ENCODE data around the gene SAMD8.
"Not testable (repeated sequence)": the region's sequence is repeated elsewhere in the genome, so short reads cannot be mapped to it uniquely, and the experiment has no call there.

Gene SAMD8

DNA sequence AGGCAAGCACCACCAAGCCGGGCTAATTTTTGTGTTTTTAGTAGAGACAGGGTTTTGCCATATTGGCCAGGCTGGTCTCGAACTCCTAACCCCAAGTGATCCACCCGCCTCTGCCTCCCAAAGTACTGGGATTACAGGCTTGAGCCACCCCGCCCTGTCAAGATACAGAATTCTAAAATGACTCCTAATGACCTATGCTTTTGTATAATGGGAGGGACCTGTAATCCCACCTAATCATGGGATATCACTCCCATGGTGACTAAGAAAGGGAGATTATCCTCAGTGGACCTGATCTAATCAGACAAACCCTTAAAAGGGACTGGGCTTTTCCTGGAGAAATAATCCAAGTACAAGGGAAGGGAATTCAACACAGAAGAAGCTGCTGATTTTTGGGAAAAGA, 28.8 kb downstream of the SAMD8 start:
- no peak for DNase-seq (ENCODE audit: low read depth, low spot score)

DNA sequence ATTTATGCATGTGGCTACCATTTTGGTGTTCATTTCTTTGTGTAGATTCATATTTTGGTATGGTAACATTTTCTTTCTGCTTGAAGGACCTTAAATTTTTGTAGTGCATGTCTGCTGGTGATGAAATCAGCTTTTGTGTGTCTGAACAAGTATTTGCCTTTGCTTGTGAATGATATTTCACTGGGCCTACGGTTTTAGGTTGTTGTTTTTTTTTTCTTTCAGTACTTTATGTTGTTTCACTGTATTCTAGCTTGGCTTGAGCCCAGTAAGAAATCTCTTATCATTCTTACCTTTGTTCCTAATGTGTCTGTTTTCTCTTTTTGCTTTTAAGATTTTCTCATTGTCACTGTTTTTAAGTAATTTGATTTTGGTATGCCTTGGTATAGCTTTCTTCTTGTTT, 31.9 kb downstream of the SAMD8 start:
- DNase-seq (ENCODE audit: low read depth, low spot score), result no peak

DNA sequence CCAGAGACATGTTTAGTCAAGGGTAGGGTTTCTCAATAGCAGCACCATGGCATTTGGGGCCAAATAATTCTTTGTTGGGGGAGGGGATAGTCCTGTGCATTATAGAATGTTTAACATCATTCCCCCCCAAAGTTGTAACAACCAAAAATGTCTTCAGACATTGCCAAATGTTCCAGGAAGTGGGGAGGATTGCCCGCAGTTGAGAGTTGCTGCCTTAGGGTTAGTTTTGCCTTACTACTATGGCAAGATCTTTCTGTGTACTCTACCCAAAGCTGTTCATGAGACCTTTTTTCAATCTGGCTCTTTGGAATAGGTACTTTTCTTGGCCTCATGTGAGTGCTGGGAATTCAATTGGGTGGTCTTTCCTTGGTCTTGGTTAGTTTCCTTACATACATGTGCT, 34.1 kb downstream of the SAMD8 start:
- no peak for DNase-seq (ENCODE audit: low read depth, low spot score)

DNA sequence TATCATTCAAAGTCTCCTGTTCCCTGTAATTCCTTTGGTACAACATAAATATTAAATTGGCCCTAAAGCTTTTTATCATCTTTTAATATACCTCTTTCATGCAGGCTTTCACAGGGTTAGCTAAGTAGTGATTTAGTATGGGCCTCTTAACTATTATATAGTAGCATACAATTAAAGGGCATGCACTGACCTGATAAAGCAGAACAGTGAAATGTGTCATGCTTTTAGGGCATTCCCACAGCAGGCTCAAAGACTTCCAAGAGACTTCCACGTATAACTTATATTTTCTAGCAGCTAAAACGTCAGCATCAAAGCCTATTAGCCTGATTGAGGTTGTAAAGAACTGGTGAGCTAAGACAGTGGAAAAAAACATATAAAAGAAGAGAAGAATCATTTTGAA, 35.3 kb downstream of the SAMD8 start:
- no peak for DNase-seq (ENCODE audit: low read depth, low spot score)

DNA sequence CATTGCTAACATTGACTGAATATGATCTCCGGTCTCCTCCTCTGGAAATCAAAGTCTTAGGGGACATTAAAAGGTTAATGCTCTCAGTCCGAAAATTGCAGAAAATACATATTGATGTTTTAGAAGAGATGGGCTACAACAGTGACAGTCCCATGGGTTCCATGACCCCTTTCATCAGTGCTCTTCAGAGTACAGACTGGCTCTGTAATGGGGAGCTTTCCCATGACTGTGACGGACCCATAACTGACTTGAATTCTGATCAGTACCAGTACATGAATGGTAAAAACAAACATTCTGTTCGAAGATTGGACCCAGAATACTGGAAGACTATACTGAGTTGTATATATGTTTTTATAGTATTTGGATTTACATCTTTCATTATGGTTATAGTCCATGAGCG, 39.2 kb downstream of the SAMD8 start:
- DNase-seq (ENCODE audit: low read depth, low spot score), result no peak

DNA sequence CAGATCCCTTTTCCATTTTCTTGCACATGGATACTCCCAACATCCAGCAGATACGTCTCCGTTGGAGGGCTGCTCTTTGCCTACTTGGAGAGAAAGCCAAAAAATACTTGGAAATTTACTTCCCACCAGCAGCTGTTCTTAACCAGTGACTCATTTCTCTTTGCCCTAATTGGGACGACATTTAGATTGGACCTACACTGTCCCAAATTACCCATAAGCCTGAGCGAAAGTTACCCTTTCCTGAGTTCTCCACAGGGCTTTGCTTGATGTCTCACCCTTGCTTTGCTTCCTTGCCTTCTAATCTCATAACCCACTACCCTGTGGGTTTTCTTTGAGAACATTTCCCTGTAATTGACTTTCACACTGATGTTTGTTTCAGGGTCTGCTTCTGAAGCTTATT, 48.1 kb downstream of the SAMD8 start:
- DNase-seq (ENCODE audit: low read depth, low spot score), result no peak

DNA sequence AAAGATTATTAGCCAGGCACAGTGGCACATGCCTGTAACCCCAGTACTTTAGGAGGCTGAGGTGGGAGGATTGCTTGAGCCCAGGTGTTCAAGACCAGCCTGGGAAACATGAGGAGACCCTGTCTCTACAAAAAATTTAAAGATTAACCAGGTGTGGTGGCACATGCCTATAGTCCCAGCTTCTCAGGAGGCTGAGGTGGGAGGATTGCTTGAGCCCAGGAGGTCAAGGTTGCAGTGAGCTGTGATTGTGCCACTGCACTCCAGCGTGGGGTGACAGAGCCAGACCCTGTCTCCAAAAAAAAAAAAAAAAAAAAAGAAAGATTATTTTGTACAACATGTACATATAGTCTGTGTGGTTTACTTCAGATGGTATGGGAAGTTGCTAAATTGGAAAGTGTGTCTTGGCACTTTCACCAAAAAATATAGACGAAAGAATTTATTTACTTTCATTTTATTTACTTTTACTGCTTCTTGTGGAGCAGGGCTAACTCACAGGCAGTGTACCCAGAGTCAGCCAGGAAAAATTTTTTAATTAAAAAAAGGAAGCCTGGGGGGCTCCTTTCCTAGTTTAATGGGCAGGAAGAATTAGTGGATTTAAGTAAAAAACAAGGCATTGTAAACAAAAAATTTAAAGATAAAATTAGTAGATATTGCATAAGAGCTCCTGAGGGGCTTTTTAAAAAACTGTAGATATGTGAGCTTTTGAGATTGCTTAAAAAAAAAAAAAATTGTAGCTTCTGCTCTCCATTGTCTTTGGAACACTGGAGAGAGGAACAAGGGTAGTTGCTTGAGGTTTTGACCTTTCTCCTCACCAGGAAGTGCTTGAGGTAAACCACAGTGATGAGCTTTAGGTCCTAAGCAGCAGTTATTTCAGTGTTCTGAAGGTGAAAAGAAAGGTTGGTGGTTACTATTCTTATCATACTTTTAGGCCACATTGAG, 54.5 kb downstream of the SAMD8 start:
- DNase-seq (ENCODE audit: low read depth, low spot score), result no peak

DNA sequence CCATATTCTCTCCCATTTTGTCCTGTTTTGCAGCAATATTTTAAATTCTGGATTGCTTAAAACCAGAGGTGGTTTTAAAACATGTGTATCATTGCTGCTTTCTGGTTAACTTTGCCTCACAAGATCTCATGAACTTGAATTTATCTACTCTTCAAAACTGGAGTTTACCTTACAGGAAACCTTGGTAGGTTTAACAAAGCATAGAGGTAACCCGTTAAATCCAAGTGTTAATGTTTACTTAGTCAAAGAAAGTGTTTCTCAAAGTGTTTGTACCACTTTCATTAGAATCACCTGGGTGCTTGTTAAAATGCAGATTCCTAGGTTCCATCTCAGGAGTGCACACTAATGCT, 55.1 kb downstream of the SAMD8 start:
- no peak for DNase-seq (ENCODE audit: low read depth, low spot score)

DNA sequence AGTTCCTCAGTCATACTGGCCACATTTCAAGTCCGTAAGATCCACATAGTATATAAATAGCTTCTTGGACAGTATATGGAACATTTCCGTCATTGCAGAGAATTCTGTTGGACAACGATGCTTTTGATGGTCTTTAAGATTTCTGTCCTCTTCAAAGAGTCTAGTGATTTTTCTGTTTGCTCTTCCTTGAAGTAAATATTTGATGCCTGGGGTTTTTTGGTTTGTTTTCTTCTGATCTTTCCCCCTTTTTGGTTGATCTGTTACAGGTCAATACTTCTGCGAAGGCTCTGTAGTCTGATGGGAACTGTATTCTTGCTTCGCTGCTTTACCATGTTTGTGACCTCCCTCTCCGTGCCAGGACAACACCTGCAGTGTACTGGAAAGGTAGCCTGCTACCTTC, 56.8 kb downstream of the SAMD8 start:
- no peak for DNase-seq (ENCODE audit: low read depth, low spot score)

DNA sequence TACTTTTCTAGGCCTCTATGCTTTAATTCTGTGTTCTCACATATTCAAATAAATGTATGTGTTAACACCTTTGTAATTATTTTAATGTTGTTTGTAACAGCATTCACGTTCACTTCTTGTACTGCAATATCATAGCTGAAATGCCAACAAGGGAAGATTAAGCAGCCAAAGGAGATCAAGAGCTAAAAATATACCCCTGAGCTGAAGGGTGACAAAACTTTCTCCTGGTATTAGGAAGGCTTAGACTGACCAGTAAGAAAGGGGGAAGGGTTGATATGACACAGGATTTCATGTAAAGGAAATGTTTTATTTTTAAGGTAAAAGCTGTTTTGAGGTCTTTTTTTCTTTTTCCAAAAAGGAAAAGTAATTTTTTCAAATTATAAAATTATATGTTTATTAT, 58.8 kb downstream of the SAMD8 start:
- no peak for DNase-seq (ENCODE audit: low read depth, low spot score)

DNA sequence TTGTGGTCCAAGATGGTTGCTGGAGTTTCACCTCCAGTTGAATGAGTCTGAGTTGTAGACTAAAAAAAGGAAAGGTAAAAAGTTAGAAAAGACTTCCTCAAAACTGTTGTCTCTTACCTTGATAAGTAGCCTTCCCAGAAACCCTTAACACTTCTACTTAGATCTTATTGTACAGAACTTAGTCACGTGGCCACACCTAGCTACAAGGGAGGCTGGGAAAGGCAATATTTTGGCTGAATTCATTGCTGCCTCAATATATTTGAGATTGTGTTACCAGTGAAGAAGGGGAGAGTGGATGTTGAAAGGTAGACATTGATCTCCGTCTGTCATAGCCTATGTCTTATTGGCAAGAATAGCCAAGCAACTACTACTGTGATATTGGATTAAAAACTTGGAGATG, 63.6 kb downstream of the SAMD8 start:
- no peak for DNase-seq (ENCODE audit: low read depth, low spot score)

DNA sequence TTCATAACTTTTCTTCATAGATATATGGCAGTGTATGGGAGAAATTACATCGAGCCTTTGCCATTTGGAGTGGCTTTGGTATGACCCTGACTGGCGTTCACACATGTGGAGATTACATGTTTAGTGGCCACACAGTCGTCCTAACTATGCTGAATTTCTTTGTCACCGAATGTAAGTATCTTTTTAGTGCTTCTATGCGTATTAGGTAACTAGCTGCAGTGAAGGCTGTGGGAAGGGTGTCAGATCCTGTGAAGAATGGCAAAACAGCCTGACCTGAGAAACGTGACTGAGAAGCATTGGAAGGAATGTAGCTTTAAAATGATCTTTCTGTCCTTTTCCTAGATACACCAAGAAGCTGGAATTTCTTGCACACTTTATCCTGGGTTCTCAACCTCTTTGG, 64.6 kb downstream of the SAMD8 start:
- no peak for DNase-seq (ENCODE audit: low read depth, low spot score)

DNA sequence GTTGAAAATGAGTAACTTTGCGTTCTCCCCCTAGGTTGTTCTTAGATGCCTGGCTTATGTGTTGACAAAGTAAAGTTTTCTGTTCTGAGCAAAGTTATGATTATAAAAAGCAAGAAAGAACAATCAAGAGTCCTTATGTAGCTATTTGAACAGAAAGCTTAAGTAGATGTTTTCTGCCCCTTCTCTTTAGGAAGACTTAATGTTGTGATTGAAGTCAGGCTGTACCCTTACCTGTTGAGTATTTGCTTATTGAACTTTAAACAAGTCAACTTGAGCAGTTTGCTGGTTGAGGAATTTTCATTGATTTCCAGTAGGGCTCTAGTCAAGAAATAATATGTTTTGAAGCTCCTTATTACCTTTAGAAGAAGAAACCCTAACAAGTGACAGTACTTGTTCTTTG, 65.3 kb downstream of the SAMD8 start:
- no peak for DNase-seq (ENCODE audit: low read depth, low spot score)

DNA sequence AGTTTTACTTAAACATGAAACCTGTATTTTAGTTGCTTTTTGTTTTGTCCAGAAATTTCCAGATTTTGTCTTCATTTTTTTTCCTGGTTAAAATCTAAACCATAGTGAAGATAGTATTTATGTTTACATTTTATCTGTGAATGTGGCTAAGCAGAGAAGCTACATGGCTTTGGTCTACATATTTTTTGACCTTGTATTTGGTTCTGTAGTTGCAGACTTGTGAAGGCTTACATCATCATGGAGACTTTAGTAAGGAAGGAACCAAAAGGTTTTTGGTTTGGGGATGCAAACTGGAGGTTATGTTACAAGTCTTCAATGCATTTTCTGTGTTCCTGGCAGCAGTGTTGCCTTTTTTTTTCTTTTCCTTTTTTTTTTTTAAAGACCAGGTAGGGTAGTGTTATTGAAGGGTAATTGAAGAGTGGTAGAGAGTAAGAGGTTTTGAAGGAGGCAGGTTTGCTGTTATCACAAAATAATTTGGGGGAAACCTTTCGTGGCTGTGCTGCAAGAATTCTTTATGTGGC, 68.3 kb downstream of the SAMD8 start:
- no peak for DNase-seq (ENCODE audit: low read depth, low spot score)

DNA sequence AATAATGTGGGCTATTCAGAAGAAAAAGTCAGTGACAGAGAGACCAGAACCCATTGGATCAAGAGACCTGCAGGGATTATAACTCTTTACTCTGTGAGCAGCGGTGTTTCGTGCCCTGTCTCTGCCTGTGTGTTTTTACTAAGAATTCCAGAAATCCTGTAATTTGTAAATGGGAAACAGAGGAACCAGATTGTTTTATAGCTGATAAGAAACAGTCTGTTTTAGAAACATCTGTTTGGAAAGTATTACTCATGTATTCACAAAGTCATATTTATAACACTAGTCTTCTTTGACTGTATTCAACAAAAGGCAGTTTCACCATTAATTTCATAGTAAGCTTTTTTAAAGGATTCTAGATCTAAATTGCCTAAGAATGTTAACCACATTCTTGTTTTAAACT, 69.1 kb downstream of the SAMD8 start:
- no peak for DNase-seq (ENCODE audit: low read depth, low spot score)

DNA sequence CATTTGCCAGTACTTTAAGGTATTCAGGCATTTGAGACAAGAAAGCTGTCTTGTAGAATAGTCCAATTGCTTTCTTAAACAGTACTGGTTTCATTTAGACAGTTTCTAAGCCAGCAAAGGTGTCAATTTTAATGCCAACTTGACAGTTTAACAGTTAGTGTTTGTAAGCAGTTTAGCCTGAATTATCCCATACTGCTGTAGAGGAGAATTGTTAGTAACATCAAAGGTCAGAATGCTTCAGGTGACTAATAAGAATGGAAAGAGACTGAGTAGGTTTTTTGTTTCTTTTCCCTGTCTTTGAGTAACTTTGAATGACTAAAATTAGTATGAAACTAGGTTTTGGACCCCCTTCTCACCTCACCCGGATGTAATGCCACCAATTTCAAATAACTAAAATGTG, 69.6 kb downstream of the SAMD8 start:
- DNase-seq (ENCODE audit: low read depth, low spot score), result no peak

DNA sequence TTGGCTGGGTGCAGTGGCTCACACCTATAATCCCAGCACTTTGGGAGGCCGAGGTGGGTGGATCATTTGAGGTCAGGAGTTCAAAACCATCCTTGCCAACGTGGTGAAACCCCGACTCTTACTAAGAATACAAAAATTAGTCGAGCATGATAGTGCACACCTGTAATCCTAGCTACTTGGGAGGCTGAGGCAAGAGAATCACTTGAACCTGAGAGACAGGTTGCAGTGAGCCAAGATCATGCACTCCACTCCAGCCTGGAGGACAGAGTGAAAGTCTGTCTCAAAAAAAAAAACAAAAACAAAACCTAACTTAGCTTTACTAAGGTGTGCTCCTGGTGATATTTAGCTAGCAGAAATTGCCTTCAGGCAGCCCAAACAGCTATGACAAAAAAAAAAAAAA, 74.9 kb downstream of the SAMD8 start:
- DNase-seq (ENCODE audit: low read depth, low spot score), result no peak

DNA sequence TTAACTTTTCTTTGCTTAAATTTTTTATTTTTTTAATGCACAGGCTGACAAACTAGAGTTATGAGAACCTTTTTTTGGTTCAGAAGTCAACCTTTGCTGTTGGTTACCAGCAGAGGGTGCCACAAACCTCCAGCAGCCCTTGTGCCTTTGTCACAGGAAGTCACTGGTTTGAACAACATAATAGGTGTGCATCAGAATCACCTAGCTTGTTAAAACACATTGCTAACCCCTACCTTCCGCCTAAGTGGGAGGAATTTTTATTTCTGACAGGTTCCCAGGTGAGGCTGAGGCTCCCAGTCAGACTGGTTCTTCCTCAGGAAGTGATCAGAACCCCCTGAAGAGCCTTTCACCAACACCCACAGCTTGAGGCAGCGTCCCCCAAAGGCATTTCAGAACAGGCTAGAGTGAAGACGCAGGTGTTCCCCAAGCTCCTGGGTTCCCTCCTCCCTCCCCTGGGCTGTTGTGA, 76.5 kb downstream of the SAMD8 start:
- peak; percentile 62 for DNase-seq (ENCODE audit: low read depth, low spot score)

DNA sequence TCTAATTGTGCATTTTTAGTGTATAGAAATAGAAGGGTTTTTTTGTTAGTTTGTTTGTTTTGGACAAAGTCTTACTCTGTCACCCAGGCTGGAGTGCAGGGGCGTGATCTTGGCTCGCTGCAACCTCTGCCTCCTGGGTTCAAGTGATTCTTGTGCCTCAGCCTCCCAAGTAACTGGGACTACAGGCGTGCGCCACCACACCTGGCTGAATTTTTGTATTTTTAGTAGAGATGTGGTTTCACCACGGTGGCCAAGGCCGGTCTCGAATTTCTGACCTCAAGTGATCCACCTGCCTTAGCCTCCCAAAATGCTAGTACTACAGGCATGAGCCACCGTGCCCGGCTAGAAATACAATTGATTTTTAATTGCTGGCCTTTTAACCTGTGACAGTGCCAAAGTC, 77.1 kb downstream of the SAMD8 start:
- DNase-seq (ENCODE audit: low read depth, low spot score), result not testable (repeated sequence)

DNA sequence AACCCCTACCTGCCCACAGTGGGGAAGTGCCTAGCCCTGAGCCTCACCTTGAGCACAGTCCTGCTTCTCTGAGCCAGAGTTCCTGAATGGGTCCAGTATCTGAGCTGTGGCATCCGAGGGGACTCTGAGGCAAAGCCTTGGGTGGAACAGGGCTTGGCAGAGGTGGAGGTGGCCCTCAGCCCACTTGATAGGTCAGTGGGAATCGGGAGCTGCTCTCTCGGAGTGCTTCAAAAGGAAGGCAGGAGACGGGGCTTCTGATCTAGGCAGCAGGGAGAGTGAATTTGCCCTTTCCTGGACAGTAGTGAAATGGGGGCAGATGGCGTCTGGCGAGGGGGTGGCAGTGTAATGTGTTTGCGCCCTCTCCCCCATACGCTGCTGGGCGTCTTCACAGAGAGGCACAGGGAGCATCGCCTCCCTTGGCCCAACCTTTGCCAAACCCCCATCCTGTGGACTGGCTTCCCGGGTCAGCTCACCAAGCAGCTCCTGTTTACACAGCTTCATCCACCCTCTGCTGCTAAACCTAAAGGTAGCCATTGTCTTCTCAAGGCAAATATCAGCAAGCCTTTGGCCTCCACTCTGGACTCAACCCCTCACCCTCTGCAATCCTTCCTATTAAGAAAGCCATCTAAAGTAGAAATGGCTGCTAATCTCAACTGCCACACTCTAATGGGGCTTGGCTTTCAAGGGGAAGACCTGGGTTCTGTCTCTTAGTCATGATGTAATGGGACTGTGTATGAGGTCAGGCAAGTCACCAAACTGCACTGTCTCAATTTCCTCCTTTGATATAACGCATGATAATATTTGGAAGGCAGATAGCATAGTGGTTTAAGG, 78.0 kb downstream of the SAMD8 start:
- no peak for DNase-seq (ENCODE audit: low read depth, low spot score)

DNA sequence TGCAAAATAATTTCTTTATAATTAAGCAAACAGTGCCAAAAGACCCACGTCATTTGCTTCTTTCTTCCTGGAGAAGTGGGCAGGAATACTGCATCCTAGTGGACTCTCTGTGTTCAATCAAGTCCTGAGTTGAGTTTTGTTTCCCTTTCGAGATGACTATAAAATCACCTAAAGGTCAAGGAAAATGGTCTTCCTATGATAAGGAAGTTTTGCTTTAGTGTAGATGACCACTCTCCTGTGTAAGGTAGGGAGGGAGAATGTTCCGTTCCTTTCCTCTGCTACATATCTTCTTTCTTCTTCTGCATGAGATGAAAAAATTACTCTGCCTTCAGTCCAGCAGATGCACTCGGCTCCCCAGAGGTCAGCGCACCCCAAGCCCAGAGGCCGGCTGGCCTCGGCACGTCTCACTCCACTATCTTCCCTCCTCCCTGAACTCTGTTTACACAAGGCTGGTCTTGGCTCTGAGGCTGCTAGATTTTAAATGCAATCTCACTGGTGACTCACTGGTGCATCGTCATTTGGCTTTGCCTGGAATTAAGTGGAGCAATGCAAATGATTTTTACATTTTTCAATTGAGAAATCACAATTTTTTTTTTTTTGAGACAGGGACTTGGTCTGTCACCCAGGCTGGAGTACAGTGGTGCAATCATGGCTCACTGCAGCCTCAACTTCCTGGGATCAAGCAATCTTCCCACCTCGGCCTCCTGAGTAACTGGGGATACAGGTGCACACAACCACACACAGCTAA, 80.5 kb downstream of the SAMD8 start:
- DNase-seq (ENCODE audit: low read depth, low spot score), result peak; percentile 18

DNA sequence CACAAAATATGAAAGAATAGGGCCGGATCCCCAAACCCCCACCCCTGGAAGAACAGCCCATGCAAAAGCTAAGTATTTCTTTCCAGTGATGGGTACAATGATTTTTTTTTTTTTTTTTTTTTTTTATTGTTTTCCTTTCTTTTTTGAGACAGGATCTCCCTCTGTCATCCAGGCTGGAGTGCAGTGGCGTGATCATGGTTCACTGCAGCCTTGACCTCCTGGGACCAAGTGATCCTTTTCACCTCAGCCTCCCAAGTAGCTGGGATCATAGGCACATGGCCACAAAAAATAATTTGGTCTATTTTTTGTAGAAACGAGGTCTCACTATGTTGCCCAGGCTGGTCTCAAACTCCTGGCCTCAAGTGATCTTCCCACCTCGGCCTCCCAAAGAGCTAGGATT, 83.2 kb downstream of the SAMD8 start:
- DNase-seq (ENCODE audit: low read depth, low spot score), result not testable (repeated sequence)

All from ELF-1 (cell line).